HEK293 (cell line): ENCODE measurements around the gene MADCAM1.

Experiments used
- CTCF ChIA-PET: fragments of 350-600 bp; formaldehyde crosslinking; extraction: SDS; loops from one replicate; lab custom pipeline; 2021; ENCODE audit warnings: antibody characterized with exemption; lab: Yijun Ruan, JAX
- POLR2A ChIA-PET: fragments of 300-600 bp; formaldehyde crosslinking; extraction: SDS; loops from one replicate; lab custom pipeline; 2020; ENCODE audit warnings: antibody characterized with exemption, inconsistent platforms; lab: Yijun Ruan, JAX
- H3K27ac ChIP-seq: fragments of 200-500 bp; sonication (Bioruptor generic); 2 replicates; pipeline ENCODE4 v1.5.1; 2014; ENCODE audit warnings: low read depth, low read length, control low read depth, inconsistent platforms; ENCODE audit errors: extremely low read depth
- H3K36me3 ChIP-seq, 2 experiments: fragments of 200-500 bp in 1 of 2; sonication (Bioruptor generic) in 1 of 2; 1 replicate in 1 of 2; 2 replicates in 1 of 2; pipeline ENCODE4 v1.5.1; 2014 to 2017; ENCODE audit warnings: inconsistent platforms in 2 of 2, low read length in 2 of 2; ENCODE audit not compliant: control insufficient read depth in 2 of 2, insufficient read depth in 1 of 2
- H3K4me1 ChIP-seq: fragments of 200-500 bp; sonication (Bioruptor generic); 2 replicates; pipeline ENCODE4 v1.5.1; 2014; ENCODE audit warnings: mild to moderate bottlenecking, low read length, inconsistent platforms; ENCODE audit not compliant: control insufficient read depth, insufficient read depth
- H3K4me3 ChIP-seq: 2 replicates; pipeline ENCODE4 v1.5.1; 2011; ENCODE audit warnings: low read depth, mild to moderate bottlenecking, control low read depth, low read length, moderate library complexity
- H3K9me3 ChIP-seq: fragments of 200-500 bp; sonication (Bioruptor generic); 2 replicates; pipeline ENCODE4 v1.5.1; 2014; ENCODE audit warnings: low read depth, low read length, inconsistent platforms; ENCODE audit not compliant: control insufficient read depth, insufficient read depth
- HIC1 ChIP-seq: fragments of 450-650 bp; formaldehyde crosslinking; IDR thresholded peaks from 2 replicates; pipeline ENCODE4 v1.5.1; 2016; ENCODE audit warnings: missing biosample characterization, missing genetic modification characterization
- HOXA7 ChIP-seq: sonication (generic); formaldehyde crosslinking; IDR thresholded peaks from 2 replicates; pipeline ENCODE4 v1.8.1; 2022; ENCODE audit warnings: missing genetic modification reagents, borderline replicate concordance
- HOXD13 ChIP-seq: sonication (generic); formaldehyde crosslinking; IDR thresholded peaks from 2 replicates; pipeline ENCODE4 v1.8.0; 2022; ENCODE audit warnings: missing genetic modification reagents, borderline replicate concordance
- KLF1 ChIP-seq: fragments of 450-650 bp; formaldehyde crosslinking; IDR thresholded peaks from 2 replicates; pipeline ENCODE4 v1.5.1; 2016; ENCODE audit warnings: missing biosample characterization, missing genetic modification characterization
- KLF10 ChIP-seq: fragments of 450-650 bp; IDR thresholded peaks from 2 replicates; pipeline ENCODE4 v1.5.1; 2018; ENCODE audit warnings: missing biosample characterization, mild to moderate bottlenecking, missing genetic modification characterization
- KLF8 ChIP-seq: fragments of 450-650 bp; formaldehyde crosslinking; IDR thresholded peaks from 2 replicates; pipeline ENCODE4 v1.5.1; 2016; ENCODE audit warnings: missing biosample characterization, missing genetic modification characterization
- MZF1 ChIP-seq: fragments of 450-650 bp; formaldehyde crosslinking; IDR thresholded peaks from 2 replicates; pipeline ENCODE4 v1.5.1; 2017; ENCODE audit warnings: missing biosample characterization, missing genetic modification characterization, borderline replicate concordance
- OSR2 ChIP-seq: fragments of 450-650 bp; formaldehyde crosslinking; IDR thresholded peaks from 2 replicates; pipeline ENCODE4 v1.5.1; 2016; ENCODE audit warnings: missing biosample characterization, missing genetic modification characterization
- PATZ1 ChIP-seq: fragments of 450-650 bp; formaldehyde crosslinking; IDR thresholded peaks from 2 replicates; pipeline ENCODE4 v1.5.1; 2016; ENCODE audit warnings: missing biosample characterization, missing genetic modification characterization
- PRDM10 ChIP-seq: fragments of 450-650 bp; formaldehyde crosslinking; IDR thresholded peaks from 2 replicates; pipeline ENCODE4 v1.5.1; 2016; ENCODE audit warnings: missing biosample characterization, missing genetic modification characterization
- SP2 ChIP-seq: fragments of 450-650 bp; formaldehyde crosslinking; IDR thresholded peaks from 2 replicates; pipeline ENCODE4 v1.5.1; 2016; ENCODE audit warnings: missing biosample characterization, missing genetic modification characterization
- ZBTB10 ChIP-seq: fragments of 450-650 bp; formaldehyde crosslinking; IDR thresholded peaks from 2 replicates; pipeline ENCODE4 v1.5.1; 2016; ENCODE audit warnings: missing biosample characterization, missing genetic modification characterization
- ZBTB48 ChIP-seq: fragments of 450-650 bp; formaldehyde crosslinking; IDR thresholded peaks from 2 replicates; pipeline ENCODE4 v1.5.1; 2016; ENCODE audit warnings: missing biosample characterization, missing genetic modification characterization
- ZFHX2 ChIP-seq: fragments of 450-650 bp; formaldehyde crosslinking; conservative IDR thresholded peaks from 2 replicates; pipeline ENCODE4 v1.5.1; 2016; ENCODE audit warnings: missing biosample characterization, missing genetic modification characterization
- ZIC2 ChIP-seq: fragments of 450-650 bp; formaldehyde crosslinking; IDR thresholded peaks from 2 replicates; pipeline ENCODE4 v1.5.1; 2016; ENCODE audit warnings: missing biosample characterization, missing genetic modification characterization
- ZNF121 ChIP-seq: fragments of 450-650 bp; formaldehyde crosslinking; IDR thresholded peaks from 2 replicates; pipeline ENCODE4 v1.5.1; 2016; ENCODE audit warnings: missing biosample characterization, missing genetic modification characterization
- ZNF133 ChIP-seq: fragments of 450-650 bp; formaldehyde crosslinking; IDR thresholded peaks from 2 replicates; pipeline ENCODE4 v1.5.1; 2016; ENCODE audit warnings: missing biosample characterization, missing genetic modification characterization
- ZNF184 ChIP-seq: fragments of 450-650 bp; IDR thresholded peaks from 2 replicates; pipeline ENCODE4 v1.5.1; 2018; ENCODE audit warnings: missing biosample characterization, mild to moderate bottlenecking, missing genetic modification characterization
- ZNF211 ChIP-seq: fragments of 450-650 bp; formaldehyde crosslinking; IDR thresholded peaks from 2 replicates; pipeline ENCODE4 v1.5.1; 2016; ENCODE audit warnings: low read depth, missing biosample characterization, missing genetic modification characterization
- ZNF214 ChIP-seq: fragments of 450-650 bp; formaldehyde crosslinking; IDR thresholded peaks from 2 replicates; pipeline ENCODE4 v1.5.1; 2017; ENCODE audit warnings: missing biosample characterization, mild to moderate bottlenecking, missing genetic modification characterization, borderline replicate concordance
- ZNF76 ChIP-seq: fragments of 450-650 bp; formaldehyde crosslinking; IDR thresholded peaks from 2 replicates; pipeline ENCODE4; 2016; ENCODE audit warnings: low read depth, missing biosample characterization, missing genetic modification characterization, borderline replicate concordance
- TF ChIP-seq, protein P1 (sequence below): fragments of 450-650 bp; formaldehyde crosslinking; IDR thresholded peaks from 2 replicates; pipeline ENCODE4 v1.5.1; 2017; ENCODE audit warnings: missing biosample characterization, missing genetic modification characterization

Gene MADCAM1

DNA sequence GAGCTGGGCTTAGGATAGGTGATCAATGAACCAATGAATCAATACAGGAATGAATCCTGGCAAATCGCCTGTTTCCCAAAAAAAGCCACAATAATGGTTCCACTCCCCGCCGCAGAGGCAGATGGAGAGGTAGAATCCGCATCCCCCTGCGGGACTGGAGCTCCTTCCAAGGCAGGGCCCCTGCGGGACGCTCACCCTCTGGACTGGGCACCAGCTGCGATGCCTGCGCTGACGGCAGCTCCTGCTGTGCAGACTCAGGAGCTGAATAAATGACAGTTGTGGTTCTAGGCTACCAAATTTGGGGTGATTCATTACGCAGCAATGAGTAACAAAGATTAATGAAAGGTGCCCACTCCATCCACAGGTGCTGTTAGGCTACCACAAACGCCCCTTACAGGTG is 26.4 kb downstream of the MADCAM1 start (continued):
- TF ChIP-seq, protein P1, sequence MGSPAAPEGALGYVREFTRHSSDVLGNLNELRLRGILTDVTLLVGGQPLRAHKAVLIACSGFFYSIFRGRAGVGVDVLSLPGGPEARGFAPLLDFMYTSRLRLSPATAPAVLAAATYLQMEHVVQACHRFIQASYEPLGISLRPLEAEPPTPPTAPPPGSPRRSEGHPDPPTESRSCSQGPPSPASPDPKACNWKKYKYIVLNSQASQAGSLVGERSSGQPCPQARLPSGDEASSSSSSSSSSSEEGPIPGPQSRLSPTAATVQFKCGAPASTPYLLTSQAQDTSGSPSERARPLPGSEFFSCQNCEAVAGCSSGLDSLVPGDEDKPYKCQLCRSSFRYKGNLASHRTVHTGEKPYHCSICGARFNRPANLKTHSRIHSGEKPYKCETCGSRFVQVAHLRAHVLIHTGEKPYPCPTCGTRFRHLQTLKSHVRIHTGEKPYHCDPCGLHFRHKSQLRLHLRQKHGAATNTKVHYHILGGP (tag by site-specific recombination) = no peak
- TF ChIP-seq ZNF211 (tag by site-specific recombination) (no peak), ZNF184 (no peak), HOXA7 (CRISPR knock-in tag) (no peak), ZBTB48 (tag by site-specific recombination) (no peak), MZF1 (tag by site-specific recombination) (no peak), ZNF214 (no peak)
- TF ChIP-seq, all 188 proteins: peak for 0

DNA sequence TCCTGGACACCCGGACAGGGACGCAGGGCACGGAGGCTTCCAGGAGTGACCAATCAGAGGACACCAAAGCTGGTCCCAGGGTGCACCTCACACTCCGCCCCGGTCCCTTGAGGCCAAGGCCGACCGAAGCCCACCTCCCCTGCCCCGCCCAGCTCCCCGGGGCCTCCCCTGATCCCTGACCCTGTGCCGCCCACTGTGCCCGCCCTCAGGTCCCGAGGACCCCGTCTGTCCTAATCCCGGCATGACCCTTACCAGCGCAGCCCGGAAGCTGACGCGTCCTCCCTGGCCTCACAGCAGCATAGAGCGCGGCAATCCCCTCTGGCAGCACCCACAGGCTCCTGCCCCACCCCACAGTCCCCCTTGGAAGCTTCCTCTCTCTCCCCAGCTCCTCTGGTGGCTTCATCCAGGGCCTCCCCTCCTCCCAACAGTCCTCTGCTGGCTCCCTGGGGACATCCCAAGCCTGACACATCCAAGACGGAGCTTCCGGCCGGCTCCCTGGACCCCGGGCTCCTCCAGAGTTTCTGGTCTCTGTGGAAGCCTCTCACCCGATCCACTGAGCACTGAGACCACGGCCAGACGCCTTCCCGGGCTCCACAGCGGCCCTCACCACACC is 27.9 kb downstream of the MADCAM1 start:
- H3K4me3 ChIP-seq = no peak overlapping the region
- CTCF ChIA-PET = interaction anchor here (0.9 to 1.3 kb wide), 3 partner anchors 13 to 62 kb away, joined by 3 to 4 read pairs (median 3); no protein-coding TSS in a partner anchor
- no peaks in the 10 kb centered on the region for H3K4me1 ChIP-seq
- H3K36me3 ChIP-seq = no peaks in the 10 kb centered on the region
- POLR2A ChIA-PET = interaction anchor here (0.7 to 0.9 kb wide), 2 partner anchors 8 to 16 kb away, joined by 4 read pairs; no protein-coding TSS in a partner anchor
- H3K9me3 ChIP-seq = no peaks in the 10 kb centered on the region
- H3K27ac ChIP-seq = no peak overlapping the region
- peak; percentile 41; the same call in 1 of the 2 replicates for TF ChIP-seq HIC1 (tag by site-specific recombination)
- TF ChIP-seq ZNF133 (tag by site-specific recombination) = no peak
- TF ChIP-seq ZNF121 (tag by site-specific recombination) = no peak
- no peak for TF ChIP-seq HOXD13 (CRISPR knock-in tag)
- TF ChIP-seq SP2 (tag by site-specific recombination) = no peak
- no peak for TF ChIP-seq ZIC2 (tag by site-specific recombination)
- TF ChIP-seq ZNF76 (tag by site-specific recombination) = peak; percentile 16; the same call in 1 of the 2 replicates
- peak; percentile 28 for TF ChIP-seq PATZ1
- TF ChIP-seq OSR2 = 0 out of 2 replicates have a peak, but pooled peaks have one; percentile 23
- TF ChIP-seq KLF10 (tag by site-specific recombination) = no peak
- peak; percentile 34; the same call in 1 of the 2 replicates for TF ChIP-seq ZBTB10 (tag by site-specific recombination)
- TF ChIP-seq PRDM10 (tag by site-specific recombination) = peak; percentile 74
- peak; percentile 42; the same call in 1 of the 2 replicates for TF ChIP-seq ZBTB48 (tag by site-specific recombination)
- TF ChIP-seq KLF1 = peak; percentile 57; the same call in 1 of the 2 replicates
- TF ChIP-seq KLF8 (tag by site-specific recombination) = 0 out of 2 replicates have a peak, but pooled peaks have one; percentile 23
- TF ChIP-seq ZFHX2 (tag by site-specific recombination) = 0 out of 2 replicates have a peak, but pooled peaks have one; percentile 12
- TF ChIP-seq, all 188 proteins: peak for 10
